ENCODE results near the gene DNPEP. TPM values are rescaled to one million over a fixed set of nuclear protein-coding genes. Genes with fewer than 3 reads are reported as not detected.

DNPEP gene
- total RNA-seq, 1 experiment from 2014 or later = 60.9 TPM

- Histone ChIP-seq H3T11ph (ENCODE audit: low read length) (no peak overlapping the region), H3K14ac (ENCODE audit: insufficient read depth, low read length) (no peak overlapping the region), H3K18ac (ENCODE audit: insufficient read length, low read depth, low read length) (no peak overlapping the region), H2BK12ac (ENCODE audit: insufficient read length, low read depth, low read length) (no peak overlapping the region), H4K5ac (ENCODE audit: insufficient read length, low read depth, low read length) (no peak overlapping the region), H3K9ac (ENCODE audit: extremely low read depth, insufficient read length, low read length) (no peak overlapping the region), H4K91ac (ENCODE audit: insufficient read length, low read depth, low read length) (no peak overlapping the region), H3K4ac (ENCODE audit: low read depth, low read length) (no peak overlapping the region), H2BK5ac (ENCODE audit: insufficient read length, low read length) (no peak overlapping the region), H3K56ac (ENCODE audit: insufficient read length, low read depth, low read length) (no peak overlapping the region), H3K23ac (ENCODE audit: insufficient read length, low read depth, low read length) (no peak overlapping the region), H3K4me1 (ENCODE audit: insufficient read depth, low read length) (peaks cover 13% of the 10 kb centered on the region; the same call in 1 of the 2 replicates), H2BK15ac (ENCODE audit: low read depth, low read length) (no peak overlapping the region), H4K20me1 (ENCODE audit: control insufficient read depth, insufficient read depth, insufficient read length) (no peaks in the 10 kb centered on the region), H3K4me2 (ENCODE audit: insufficient read depth, insufficient read length, low read length) (no peak overlapping the region), H4K8ac (replicated peaks; ENCODE audit: insufficient read length, low read depth, low read length) (no peak overlapping the region), H2BK20ac (ENCODE audit: low read depth, low read length, poor library complexity, severe bottlenecking) (no peak overlapping the region), H3K23me2 (ENCODE audit: insufficient read length, low read depth, low read length, poor library complexity, severe bottlenecking) (no peaks in the 10 kb centered on the region), H2BK120ac (ENCODE audit: low read depth, low read length, poor library complexity, severe bottlenecking) (no peak overlapping the region), H3K27me3 (ENCODE audit: insufficient read depth, low read length) (no peaks in the 10 kb centered on the region; the same call in 1 of the 2 replicates), H3K27ac (ENCODE audit: insufficient read length, low read depth, low read length) (no peak overlapping the region), H3K9me3 (ENCODE audit: control insufficient read depth, low read depth, low read length) (no peaks in the 10 kb centered on the region), H3K79me2 (ENCODE audit: insufficient read depth, low read length) (no peaks in the 10 kb centered on the region), H2AK5ac (ENCODE audit: insufficient read length, low read length) (no peak overlapping the region), H2AFZ (ENCODE audit: low read length) (no peak overlapping the region), H3K79me1 (ENCODE audit: insufficient read depth, low read depth, low read length, poor library complexity, severe bottlenecking) (no peaks in the 10 kb centered on the region)
- Mint-ChIP-seq H3K27me3 (ENCODE audit: low read depth) (peaks cover 28% of the 10 kb centered on the region), H3K27ac (no peak overlapping the region), H3K9me3 (no peaks in the 10 kb centered on the region), H3K36me3 (ENCODE audit: insufficient read depth in 1 of 3, low read depth in 3 of 3) (no peaks in the 10 kb centered on the region; a peak in 1 of 7 replicates), H3K4me3 (no peak overlapping the region), H3K4me1 (peaks cover 31 to 35% of the 10 kb centered on the region in 2 experiments)
- WGBS (ENCODE audit: extremely low coverage, insufficient read length, low lambda C conversion rate) = no CpG with 5 or more reads among the region's 9 CpGs
- no peak for TF ChIP-seq CTCF (conservative IDR thresholded peaks at IDR 0.05)
- no peak for DNase-seq
Observed at GRCh38 chr2:219419331-219420197, 31.9 kb upstream of the DNPEP start.
